ENCODE measurements around the gene ARHGEF26. TPM values are rescaled to one million over a fixed set of nuclear protein-coding genes. Genes with fewer than 3 reads are reported as not detected.

ARHGEF26 gene
- polyA plus RNA-seq, 1 experiment = 0.05 TPM

- no peak overlapping the region for H3K4me3 ChIP-seq (ENCODE audit: low read depth, low read length)
- no peak for DNase-seq (ENCODE audit: low read depth)
- TF ChIP-seq CTCF (IDR thresholded peaks at IDR 0.05; ENCODE audit: insufficient read depth, low read depth, low read length) = no peak
- ChIA-PET CTCF (interaction anchor here (1.5 to 2.3 kb wide), 2 partner anchors 11 to 210 kb away, joined by 5 to 21 read pairs; no protein-coding TSS in a partner anchor), POLR2A (no interaction called here)
- H3K36me3 ChIP-seq (ENCODE audit: control insufficient read depth, insufficient read depth, low read length) = peaks cover 3% of the 10 kb centered on the region
- H3K27me3 ChIP-seq (ENCODE audit: control insufficient read depth, insufficient read depth, low read length) = no peaks in the 10 kb centered on the region
These were observed 130.4 kb downstream of the ARHGEF26 start for GRCh38 chr3:154251610-154252009.

GRCh38 chr3:154252759-154253638, 131.8 kb downstream of the ARHGEF26 start:
- Histone ChIP-seq H3K27me3 (ENCODE audit: control insufficient read depth, insufficient read depth, low read length) (no peaks in the 10 kb centered on the region), H3K36me3 (ENCODE audit: control insufficient read depth, insufficient read depth, low read length) (peaks cover 4% of the 10 kb centered on the region), H3K4me3 (ENCODE audit: low read depth, low read length) (no peak overlapping the region)
- DNase-seq (ENCODE audit: low read depth) = peak; percentile 23
- ChIA-PET CTCF (interaction anchor here (0.6 to 2.3 kb wide), 23 partner anchors 8 to 440 kb away, joined by 3 to 21 read pairs (median 3); partner anchors contain the start of gene ARHGEF26), POLR2A (no interaction called here)
- TF ChIP-seq CTCF (IDR thresholded peaks at IDR 0.05; ENCODE audit: insufficient read depth, low read depth, low read length) = peak; percentile 94

GRCh38 chr3:154254527-154254926, 133.3 kb downstream of the ARHGEF26 start:
- Histone ChIP-seq H3K27me3 (ENCODE audit: control insufficient read depth, insufficient read depth, low read length) (no peaks in the 10 kb centered on the region), H3K4me3 (ENCODE audit: low read depth, low read length) (no peak overlapping the region), H3K36me3 (ENCODE audit: control insufficient read depth, insufficient read depth, low read length) (peaks cover 11% of the 10 kb centered on the region)
- POLR2A ChIA-PET = no interaction called here
- CTCF ChIA-PET = interaction anchor here (0.6 to 1.9 kb wide), 7 partner anchors 9 to 1531 kb away, joined by 3 to 9 read pairs (median 3); no protein-coding TSS in a partner anchor
- TF ChIP-seq CTCF (IDR thresholded peaks at IDR 0.05; ENCODE audit: insufficient read depth, low read depth, low read length) = no peak
- DNase-seq (ENCODE audit: low read depth) = no peak

GRCh38 chr3:154273381-154273780, 152.2 kb downstream of the ARHGEF26 start:
- Histone ChIP-seq H3K4me3 (ENCODE audit: low read depth, low read length) (no peak overlapping the region), H3K27me3 (ENCODE audit: control insufficient read depth, insufficient read depth, low read length) (no peaks in the 10 kb centered on the region), H3K36me3 (ENCODE audit: control insufficient read depth, insufficient read depth, low read length) (peaks cover 6% of the 10 kb centered on the region)
- no peak for DNase-seq (ENCODE audit: low read depth)
- TF ChIP-seq CTCF (IDR thresholded peaks at IDR 0.05; ENCODE audit: insufficient read depth, low read depth, low read length) = no peak
- POLR2A ChIA-PET = no interaction called here
- CTCF ChIA-PET = no interaction called here

- Histone ChIP-seq H3K27me3 (ENCODE audit: control insufficient read depth, insufficient read depth, low read length) (no peaks in the 10 kb centered on the region), H3K4me3 (ENCODE audit: low read depth, low read length) (no peak overlapping the region), H3K36me3 (ENCODE audit: control insufficient read depth, insufficient read depth, low read length) (peaks cover 6% of the 10 kb centered on the region)
- no peak for DNase-seq (ENCODE audit: low read depth)
- ChIA-PET CTCF (interaction anchor here (1.0 kb wide), 1 partner anchor 12 kb away, joined by 3 read pairs; no protein-coding TSS in a partner anchor), POLR2A (no interaction called here)
- no peak for TF ChIP-seq CTCF (IDR thresholded peaks at IDR 0.05; ENCODE audit: insufficient read depth, low read depth, low read length)
These were observed 153.2 kb downstream of the ARHGEF26 start for GRCh38 chr3:154274348-154274747.

Measured in BJ (cell line).